Loucy (cell line): ENCODE data around the gene BICD2.

Experiments used
- CTCF ChIP-seq: fragments of 200-600 bp; sonication (generic); conservative IDR thresholded peaks from 2 replicates; pipeline ENCODE4 v1.5.1; 2014; ENCODE audit warnings: mild to moderate bottlenecking, antibody characterized with exemption, low read length
- EZH2phosphoT487 ChIP-seq: fragments of 200-600 bp; IDR thresholded peaks from 2 replicates; pipeline ENCODE4 v1.6.1; 2018; ENCODE audit warnings: antibody characterized with exemption, mild to moderate bottlenecking, moderate library complexity, borderline replicate concordance

DNA sequence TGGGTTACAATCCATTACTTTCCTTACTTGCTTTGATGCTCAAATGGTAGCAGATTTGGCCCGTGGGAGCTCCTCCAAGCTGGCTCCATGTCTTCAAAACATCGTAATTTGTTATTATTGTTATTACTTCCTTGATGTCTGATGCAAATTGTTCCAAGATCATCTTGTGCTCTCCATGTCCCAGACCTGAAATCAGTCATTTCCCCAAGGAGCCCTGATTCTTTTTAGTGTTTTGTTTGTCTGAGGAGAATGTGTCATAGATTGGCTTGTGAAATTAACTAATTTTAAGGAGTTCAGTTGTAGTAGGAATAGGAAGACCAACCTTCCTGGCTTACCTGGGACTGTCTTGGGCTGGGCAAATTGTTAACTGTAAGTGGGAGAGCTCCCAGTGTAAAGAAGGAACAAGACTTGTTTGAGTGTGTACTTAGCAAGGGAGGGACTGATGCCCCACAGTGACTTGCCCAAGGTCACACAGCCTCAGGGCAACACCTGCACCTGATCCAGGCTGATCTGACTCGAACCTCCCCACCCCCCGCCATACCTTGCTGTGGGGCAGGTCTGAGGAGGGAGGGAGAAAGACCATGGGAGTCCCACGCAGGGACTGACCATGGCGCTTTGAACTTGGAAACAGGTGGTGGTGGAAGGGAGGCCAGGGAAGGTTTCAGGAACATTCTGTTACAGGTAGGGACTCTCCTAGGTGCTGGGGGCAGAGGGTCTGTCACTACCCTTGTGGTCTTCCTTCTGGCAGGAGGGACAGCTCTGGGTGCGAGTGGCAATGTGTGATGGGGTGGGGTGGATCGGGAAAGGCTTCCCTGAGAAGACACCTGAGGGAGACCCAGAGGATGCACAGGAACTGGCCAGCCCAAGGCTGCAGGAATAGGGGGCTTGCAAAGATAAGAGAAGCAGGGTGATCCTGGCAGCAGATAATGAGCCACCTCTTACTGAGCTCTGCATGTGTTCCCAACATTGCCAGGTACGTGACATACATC is 2.7 kb upstream of the BICD2 start:
- TF ChIP-seq EZH2phosphoT487 (no peak), CTCF (no peak)
